ENCODE data around the gene MAP2. TPM values are rescaled to one million over a fixed set of nuclear protein-coding genes. Genes with fewer than 3 reads are reported as not detected.

Gene MAP2
- total and polyA plus RNA-seq, 2 donors (not counting 3 experiments of a cell fraction or from before 2014, with no cell fraction given), result 19.4 to 46.1 TPM

DNA sequence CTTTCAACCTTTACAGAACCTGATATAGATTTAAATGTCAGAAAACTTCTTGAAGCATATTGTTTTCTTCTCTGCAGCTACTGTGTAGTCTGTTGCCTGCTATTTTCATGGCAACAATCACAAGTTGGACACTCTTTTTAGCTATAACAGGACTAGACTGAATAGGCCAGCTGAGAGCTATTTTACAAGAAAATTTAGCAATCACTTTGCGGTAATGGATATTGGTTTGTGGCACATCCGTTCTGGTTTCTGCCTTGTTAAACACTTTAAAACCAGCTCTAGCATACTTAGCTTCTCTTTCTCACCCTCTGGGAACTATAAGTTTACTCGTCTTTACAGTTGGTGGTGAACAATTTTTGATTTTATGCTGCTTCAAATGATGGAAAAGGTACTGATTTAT is 125.7 kb downstream of the MAP2 start:
- no peak for FAIRE-seq
- H3K36me3 ChIP-seq (ENCODE audit: control insufficient read depth in 2 of 2, extremely low read depth in 1 of 2, insufficient read depth in 2 of 2, low read length in 2 of 2), result no peaks in the 10 kb centered on the region
- no peaks in the 10 kb centered on the region for H3K79me2 ChIP-seq (ENCODE audit: control insufficient read depth, insufficient read depth, low read length)
- H3K4me1 ChIP-seq (ENCODE audit: control insufficient read depth, extremely low read depth, insufficient read depth, low read length), result no peaks in the 10 kb centered on the region
- TF ChIP-seq, protein P1, sequence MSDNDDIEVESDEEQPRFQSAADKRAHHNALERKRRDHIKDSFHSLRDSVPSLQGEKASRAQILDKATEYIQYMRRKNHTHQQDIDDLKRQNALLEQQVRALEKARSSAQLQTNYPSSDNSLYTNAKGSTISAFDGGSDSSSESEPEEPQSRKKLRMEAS (IDR thresholded peaks at IDR 0.05; ENCODE audit: insufficient read depth, insufficient read length), result no peak
- TF ChIP-seq, protein P2, sequence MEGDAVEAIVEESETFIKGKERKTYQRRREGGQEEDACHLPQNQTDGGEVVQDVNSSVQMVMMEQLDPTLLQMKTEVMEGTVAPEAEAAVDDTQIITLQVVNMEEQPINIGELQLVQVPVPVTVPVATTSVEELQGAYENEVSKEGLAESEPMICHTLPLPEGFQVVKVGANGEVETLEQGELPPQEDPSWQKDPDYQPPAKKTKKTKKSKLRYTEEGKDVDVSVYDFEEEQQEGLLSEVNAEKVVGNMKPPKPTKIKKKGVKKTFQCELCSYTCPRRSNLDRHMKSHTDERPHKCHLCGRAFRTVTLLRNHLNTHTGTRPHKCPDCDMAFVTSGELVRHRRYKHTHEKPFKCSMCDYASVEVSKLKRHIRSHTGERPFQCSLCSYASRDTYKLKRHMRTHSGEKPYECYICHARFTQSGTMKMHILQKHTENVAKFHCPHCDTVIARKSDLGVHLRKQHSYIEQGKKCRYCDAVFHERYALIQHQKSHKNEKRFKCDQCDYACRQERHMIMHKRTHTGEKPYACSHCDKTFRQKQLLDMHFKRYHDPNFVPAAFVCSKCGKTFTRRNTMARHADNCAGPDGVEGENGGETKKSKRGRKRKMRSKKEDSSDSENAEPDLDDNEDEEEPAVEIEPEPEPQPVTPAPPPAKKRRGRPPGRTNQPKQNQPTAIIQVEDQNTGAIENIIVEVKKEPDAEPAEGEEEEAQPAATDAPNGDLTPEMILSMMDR (IDR thresholded peaks at IDR 0.05; ENCODE audit: extremely low read depth in 1 of 2, insufficient read depth in 1 of 2, low read depth in 1 of 2, low read length in 2 of 2), result no peak
- no peak for TF ChIP-seq GATA2 (IDR thresholded peaks at IDR 0.05; ENCODE audit: insufficient read depth, insufficient read length, low read depth, low read length)
- POLR2A ChIA-PET, result no interaction called here
- no peak overlapping the region for H3K4me3 ChIP-seq (replicated peaks in 1 of 3; ENCODE audit: insufficient read depth in 1 of 3, low read depth in 1 of 3, low read length in 3 of 3)
- dilution Hi-C loops (cut with MboI; ENCODE audit: extremely low pct_ligation_motif_present, low sequenced_read_pairs), result no loop called here
- CTCF ChIA-PET, result interaction anchor here (1.0 to 1.6 kb wide), 6 partner anchors 13 to 412 kb away, joined by 3 to 7 read pairs (median 4); no protein-coding TSS in a partner anchor
- no TSS peak for BruUV-seq (replicated peaks)
- H3K4me2 ChIP-seq (ENCODE audit: insufficient read depth, low read length), result no peak overlapping the region
- no peak overlapping the region for H3K9ac ChIP-seq (replicated peaks; ENCODE audit: extremely low read depth, insufficient read depth, low read length)
- no peaks in the 10 kb centered on the region for H3K9me3 ChIP-seq (replicated peaks; ENCODE audit: control insufficient read depth, insufficient read depth, low read length)
- H3K27me3 ChIP-seq (ENCODE audit: control insufficient read depth in 2 of 2, insufficient read depth in 2 of 2, low read length in 2 of 2), result no peaks in the 10 kb centered on the region
- no peak overlapping the region for H2AFZ ChIP-seq (ENCODE audit: low read depth, low read length)
- intact Hi-C loops (cut with micrococcal nuclease), result no loop called here
- DNase-seq (ENCODE audit: low read depth, low spot score), result no peak
- no peaks in the 10 kb centered on the region for H3K9me1 ChIP-seq (replicated peaks; ENCODE audit: control insufficient read depth, extremely low read depth, insufficient read depth, low read length)
- H4K20me1 ChIP-seq (replicated peaks; ENCODE audit: control insufficient read depth, extremely low read depth, insufficient read depth, low read length), result no peaks in the 10 kb centered on the region
- no peak overlapping the region for H3K27ac ChIP-seq (ENCODE audit: insufficient read depth, low read depth, low read length)

DNA sequence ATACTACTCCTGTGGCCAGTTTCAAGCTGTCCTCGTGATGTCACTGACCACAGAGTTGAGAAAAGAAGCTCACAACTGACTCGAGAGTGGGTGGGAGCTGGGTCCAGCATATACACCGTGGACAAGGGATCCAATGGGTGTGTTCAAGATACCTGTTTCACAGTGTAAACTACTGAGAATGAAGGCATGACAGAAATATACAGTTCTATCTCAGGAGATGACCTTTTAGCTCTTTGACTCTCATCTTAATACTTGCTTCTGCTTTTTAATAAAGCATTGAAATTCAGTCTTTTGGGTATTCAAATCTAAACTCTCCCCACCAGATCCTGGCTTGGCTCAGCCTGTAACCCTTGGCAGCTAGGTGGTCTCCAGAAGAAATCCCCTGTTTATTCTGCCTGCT is 130.1 kb downstream of the MAP2 start:
- Histone ChIP-seq H3K27me3 (ENCODE audit: control insufficient read depth in 2 of 2, insufficient read depth in 2 of 2, low read length in 2 of 2) (no peaks in the 10 kb centered on the region), H3K36me3 (ENCODE audit: control insufficient read depth in 2 of 2, extremely low read depth in 1 of 2, insufficient read depth in 2 of 2, low read length in 2 of 2) (no peaks in the 10 kb centered on the region), H2AFZ (ENCODE audit: low read depth, low read length) (no peak overlapping the region), H3K4me3 (replicated peaks in 1 of 3; ENCODE audit: insufficient read depth in 1 of 3, low read depth in 1 of 3, low read length in 3 of 3) (no peak overlapping the region), H4K20me1 (replicated peaks; ENCODE audit: control insufficient read depth, extremely low read depth, insufficient read depth, low read length) (no peaks in the 10 kb centered on the region), H3K9me3 (replicated peaks; ENCODE audit: control insufficient read depth, insufficient read depth, low read length) (no peaks in the 10 kb centered on the region), H3K9ac (replicated peaks; ENCODE audit: extremely low read depth, insufficient read depth, low read length) (no peak overlapping the region), H3K9me1 (replicated peaks; ENCODE audit: control insufficient read depth, extremely low read depth, insufficient read depth, low read length) (no peaks in the 10 kb centered on the region), H3K79me2 (ENCODE audit: control insufficient read depth, insufficient read depth, low read length) (no peaks in the 10 kb centered on the region), H3K27ac (ENCODE audit: insufficient read depth, low read depth, low read length) (no peak overlapping the region), H3K4me2 (ENCODE audit: insufficient read depth, low read length) (no peak overlapping the region), H3K4me1 (ENCODE audit: control insufficient read depth, extremely low read depth, insufficient read depth, low read length) (no peaks in the 10 kb centered on the region)
- intact Hi-C loops (cut with micrococcal nuclease) (no loop called here), dilution Hi-C loops (cut with MboI; ENCODE audit: extremely low pct_ligation_motif_present, low sequenced_read_pairs) (no loop called here)
- POLR2A ChIA-PET, result no interaction called here
- no TSS peak for BruUV-seq (replicated peaks)
- DNase-seq (ENCODE audit: low read depth, low spot score) (no peak), FAIRE-seq (no peak)
- TF ChIP-seq MYC (IDR thresholded peaks at IDR 0.05; ENCODE audit: low read depth, low read length), result no peak
- no peak for TF ChIP-seq EZH2 (IDR thresholded peaks at IDR 0.05; ENCODE audit: borderline replicate concordance, low read depth, low read length, severe bottlenecking)
- no peak for TF ChIP-seq GATA2 (IDR thresholded peaks at IDR 0.05; ENCODE audit: insufficient read depth, insufficient read length, low read depth, low read length)
- TF ChIP-seq JUN (IDR thresholded peaks at IDR 0.05; ENCODE audit: borderline replicate concordance, insufficient read depth, insufficient read length, low read depth), result no peak
- TF ChIP-seq, protein P2 (IDR thresholded peaks at IDR 0.05; ENCODE audit: extremely low read depth in 1 of 2, insufficient read depth in 1 of 2, low read depth in 1 of 2, low read length in 2 of 2), result no peak
- TF ChIP-seq POLR2A (IDR thresholded peaks at IDR 0.05; ENCODE audit: low read depth, low read length), result no peak
- TF ChIP-seq FOS (IDR thresholded peaks at IDR 0.05; ENCODE audit: borderline replicate concordance, insufficient read depth, low read length), result no peak
- TF ChIP-seq, protein P1 (IDR thresholded peaks at IDR 0.05; ENCODE audit: insufficient read depth, insufficient read length), result no peak
- no peak for TF ChIP-seq POLR2AphosphoS5 (IDR thresholded peaks at IDR 0.05; ENCODE audit: insufficient read depth, low read depth, low read length)
- CTCF ChIA-PET, result interaction anchor here (1.0 to 7.8 kb wide), 5 partner anchors 18 to 219 kb away, joined by 3 to 254 read pairs (median 4); partner anchors contain the start of gene MAP2

All from endothelial cell of umbilical vein (primary cell).